Cardiac fibroblast (primary cell): ENCODE measurements around the gene CLN3.

ENCODE experiments used
- DNase-seq, 2 donors: peaks; one replicate each; pipeline versions ENCODE4 v3.0.0 to v3.0.0-alpha.2; 2010; ENCODE audit warnings: low read depth in 2 of 2
- H3K4me3 ChIP-seq, 2 donors: replicated peaks in 1 of 2; 1 replicate in 1 of 2; 2 replicates in 1 of 2; pipeline ENCODE4 v1.5.1; 2011; ENCODE audit warnings: low read depth in 2 of 2, low read length in 2 of 2, mild to moderate bottlenecking in 2 of 2, moderate library complexity in 1 of 2
- TF ChIP-seq, protein P1 (sequence below): IDR thresholded peaks from one replicate; pipeline ENCODE4 v1.5.1; 2011; ENCODE audit warnings: low read depth, mild to moderate bottlenecking, low read length, inconsistent platforms

CLN3 gene

GRCh38 chr16:28497861-28498599 is 6.2 kb upstream of the CLN3 start:
- TF ChIP-seq, protein P1, sequence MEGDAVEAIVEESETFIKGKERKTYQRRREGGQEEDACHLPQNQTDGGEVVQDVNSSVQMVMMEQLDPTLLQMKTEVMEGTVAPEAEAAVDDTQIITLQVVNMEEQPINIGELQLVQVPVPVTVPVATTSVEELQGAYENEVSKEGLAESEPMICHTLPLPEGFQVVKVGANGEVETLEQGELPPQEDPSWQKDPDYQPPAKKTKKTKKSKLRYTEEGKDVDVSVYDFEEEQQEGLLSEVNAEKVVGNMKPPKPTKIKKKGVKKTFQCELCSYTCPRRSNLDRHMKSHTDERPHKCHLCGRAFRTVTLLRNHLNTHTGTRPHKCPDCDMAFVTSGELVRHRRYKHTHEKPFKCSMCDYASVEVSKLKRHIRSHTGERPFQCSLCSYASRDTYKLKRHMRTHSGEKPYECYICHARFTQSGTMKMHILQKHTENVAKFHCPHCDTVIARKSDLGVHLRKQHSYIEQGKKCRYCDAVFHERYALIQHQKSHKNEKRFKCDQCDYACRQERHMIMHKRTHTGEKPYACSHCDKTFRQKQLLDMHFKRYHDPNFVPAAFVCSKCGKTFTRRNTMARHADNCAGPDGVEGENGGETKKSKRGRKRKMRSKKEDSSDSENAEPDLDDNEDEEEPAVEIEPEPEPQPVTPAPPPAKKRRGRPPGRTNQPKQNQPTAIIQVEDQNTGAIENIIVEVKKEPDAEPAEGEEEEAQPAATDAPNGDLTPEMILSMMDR = no peak
- H3K4me3 ChIP-seq = no peak overlapping the region
- DNase-seq = no peak

- H3K4me3 ChIP-seq = no peak overlapping the region
- TF ChIP-seq, protein P1 = no peak
- no peak for DNase-seq
Observed at GRCh38 chr16:28497386-28497785, 5.5 kb upstream of the CLN3 start.

GRCh38 chr16:28496844-28497243 is 5.0 kb upstream of the CLN3 start:
- H3K4me3 ChIP-seq = no peak overlapping the region
- TF ChIP-seq, protein P1 = no peak
- DNase-seq = no peak

DNA sequence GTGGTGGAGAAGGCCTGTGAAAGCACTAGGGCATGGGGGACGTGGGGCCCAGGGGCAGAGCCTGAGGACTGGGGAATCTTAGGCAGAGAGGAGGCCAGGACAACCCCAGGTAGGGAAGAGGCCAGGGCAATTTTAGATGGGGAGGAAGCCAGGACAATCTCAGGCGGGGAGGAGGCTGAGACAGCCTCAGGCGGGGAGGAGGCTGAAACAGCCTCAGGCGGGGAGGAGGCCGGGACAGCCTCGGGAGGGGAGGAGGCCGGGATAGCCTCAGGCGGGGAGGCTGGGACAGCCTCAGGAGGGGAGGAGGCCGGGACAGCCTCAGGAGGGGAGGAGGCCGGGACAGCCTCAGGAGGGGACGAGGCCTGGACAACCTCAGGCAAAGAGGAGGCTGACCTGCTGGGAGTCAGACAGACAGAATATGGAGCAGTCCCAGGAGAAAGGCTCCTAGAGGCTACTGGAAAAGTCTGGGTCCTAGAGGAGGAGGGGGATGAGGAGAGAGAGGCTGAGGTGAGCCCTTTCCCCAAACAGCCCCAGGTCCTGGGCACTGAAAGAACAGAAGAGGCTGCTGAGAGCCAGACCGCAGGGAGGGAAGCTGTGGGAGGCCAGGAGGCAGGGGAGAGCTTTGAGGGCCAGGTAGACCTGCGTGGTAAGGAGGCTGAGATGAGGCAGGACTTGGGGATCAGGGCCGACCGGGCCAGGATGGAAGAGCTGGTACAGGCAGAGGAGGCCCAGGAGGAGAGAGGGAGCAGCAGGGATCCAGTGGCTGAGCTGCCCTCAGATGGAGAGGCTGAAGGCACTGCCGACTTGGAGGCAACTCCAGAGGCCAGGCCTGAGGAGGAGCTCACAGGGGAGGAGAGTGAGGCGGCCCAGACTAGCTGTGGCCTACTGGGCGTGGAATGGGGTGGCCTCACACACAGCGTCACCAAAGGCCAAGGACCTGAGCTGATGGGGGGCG is 4.2 kb upstream of the CLN3 start:
- no peak for DNase-seq
- TF ChIP-seq, protein P1 = no peak
- no peak overlapping the region for H3K4me3 ChIP-seq

DNA sequence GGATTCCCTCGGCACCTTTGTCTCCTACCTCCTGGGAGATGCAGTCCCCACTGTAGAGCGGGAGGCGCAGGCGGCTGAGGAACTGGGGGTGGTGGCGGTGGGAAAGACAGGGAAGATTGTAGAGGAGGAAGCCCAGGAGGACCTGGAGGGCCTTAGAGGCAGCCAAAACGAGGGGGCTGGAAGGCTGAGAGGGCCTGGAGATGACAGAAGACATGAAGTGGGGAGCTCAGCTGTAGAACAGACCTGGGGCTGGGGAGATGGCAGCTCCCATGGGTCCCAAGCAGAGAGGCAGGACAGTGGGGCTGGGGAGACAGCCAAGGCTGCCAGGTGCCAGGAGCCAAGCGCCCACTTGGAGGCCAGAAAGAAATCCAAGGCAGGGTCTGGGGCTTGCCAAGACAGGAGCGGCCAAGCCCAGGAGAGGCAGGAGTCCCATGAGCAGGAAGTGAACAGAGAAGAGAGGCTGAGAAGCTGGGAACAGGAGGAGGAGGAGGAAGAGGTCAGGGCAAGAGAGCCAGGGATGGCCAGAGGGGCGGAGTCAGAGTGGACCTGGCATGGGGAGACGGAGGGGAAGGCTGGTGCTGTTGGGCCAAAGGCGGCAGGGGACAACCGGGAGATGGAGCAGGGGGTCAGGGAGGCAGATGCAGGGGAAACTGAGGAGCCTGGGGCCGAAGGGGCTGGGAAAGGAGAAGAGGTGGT is 3.4 kb upstream of the CLN3 start:
- TF ChIP-seq, protein P1 = no peak
- no peak for DNase-seq
- no peak overlapping the region for H3K4me3 ChIP-seq

DNA sequence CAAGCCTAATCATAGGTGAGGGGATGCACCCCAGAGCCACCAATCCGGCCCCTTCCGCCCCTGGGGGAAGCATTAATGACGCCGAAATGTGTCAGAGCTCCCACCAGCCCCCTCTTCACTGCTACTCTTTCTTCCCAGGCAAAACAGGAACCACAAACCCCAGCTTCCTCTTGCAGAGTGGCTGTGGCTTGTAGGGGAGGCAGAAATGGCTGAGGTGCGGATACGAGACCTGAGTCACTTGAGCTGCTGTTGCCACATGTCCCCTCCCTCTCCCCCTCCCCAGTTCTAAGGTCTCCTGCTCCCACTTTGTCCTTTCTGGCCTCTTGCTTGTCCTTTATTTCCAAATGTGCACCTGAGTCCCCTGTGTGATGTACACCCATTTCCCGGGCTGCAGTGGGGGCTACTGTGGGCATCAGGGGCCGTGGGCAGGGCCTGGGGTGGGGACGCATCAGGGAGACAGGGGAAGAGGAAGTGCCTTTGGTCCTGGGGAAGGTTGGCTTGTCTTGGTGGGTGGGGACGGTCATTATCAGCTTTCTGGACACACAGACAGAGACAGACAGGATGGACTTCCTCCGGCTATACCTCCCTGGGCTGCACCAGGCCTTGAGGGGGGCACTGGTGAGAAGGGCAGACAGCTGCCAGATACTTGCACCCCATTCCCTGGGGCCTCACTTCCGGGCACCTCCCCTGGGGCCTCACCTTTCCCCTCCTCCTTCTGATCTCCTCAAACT is 2.4 kb upstream of the CLN3 start, which contains the start of gene APOBR:
Gene APOBR (plus strand): TSS at position 523 of the 731 bp plus-strand sequence. CDS start 39 bp downstream, at position 562.
- DNase-seq = no peak
- no peak within 1 kb of the TSS for H3K4me3 ChIP-seq
- TF ChIP-seq, protein P1 = no peak
